Lung (tissue), 12 donors: Measurements from ENCODE around the gene TRIM25. TPM values are rescaled to one million over a fixed set of nuclear protein-coding genes. Genes with fewer than 3 reads are reported as not detected.

Experiments
- ATAC-seq: fragments of 200-7000 bp; cut with Tn5 transposase; one replicate; pipeline ENCODE4 v1.9.1; 2020; ENCODE audit warnings: moderate number of reproducible peaks; ENCODE audit not compliant: insufficient read depth, low FRiP score
- DNase-seq, 3 donors: peaks; one replicate each; pipeline ENCODE4 v3.0.0-alpha.2; 2013 to 2017
- H3K27ac ChIP-seq, 2 donors: one replicate each; pipeline ENCODE4 v1.5.1; 2013; ENCODE audit warnings: mild to moderate bottlenecking in 2 of 2, moderate library complexity in 2 of 2, control low read depth in 1 of 2, inconsistent platforms in 1 of 2, low read depth in 1 of 2, low read length in 1 of 2
- H3K27me3 ChIP-seq, 3 donors: one replicate each; pipeline ENCODE4 v1.5.1; 2013; ENCODE audit warnings: low read length in 2 of 3; ENCODE audit not compliant: control insufficient read depth in 3 of 3, insufficient read depth in 3 of 3
- H3K36me3 ChIP-seq, 4 donors: one replicate each; pipeline ENCODE4 v1.5.1; 2013; ENCODE audit warnings: low read length in 4 of 4, mild to moderate bottlenecking in 1 of 4, moderate library complexity in 1 of 4; ENCODE audit not compliant: control insufficient read depth in 4 of 4, insufficient read depth in 4 of 4
- H3K4me1 ChIP-seq, 5 donors: one replicate each; pipeline ENCODE4 v1.5.1; 2013; ENCODE audit warnings: low read length in 5 of 5, mild to moderate bottlenecking in 2 of 5, moderate library complexity in 1 of 5; ENCODE audit not compliant: control insufficient read depth in 5 of 5, insufficient read depth in 5 of 5
- H3K4me3 ChIP-seq: one replicate; pipeline ENCODE4 v1.5.1; 2013; ENCODE audit warnings: mild to moderate bottlenecking, control low read depth, moderate library complexity
- H3K9ac ChIP-seq, 2 donors: one replicate each; pipeline ENCODE4 v1.5.1; 2013; ENCODE audit warnings: low read length in 2 of 2, control low read depth in 1 of 2; ENCODE audit not compliant: insufficient read depth in 1 of 2
- H3K9me3 ChIP-seq, 4 donors: one replicate each; pipeline ENCODE4 v1.5.1; 2013; ENCODE audit warnings: low read length in 3 of 4, mild to moderate bottlenecking in 1 of 4, moderate library complexity in 1 of 4; ENCODE audit not compliant: control insufficient read depth in 4 of 4, insufficient read depth in 3 of 4
- CTCF ChIP-seq: IDR thresholded peaks from 2 replicates; pipeline ENCODE4 v1.5.1; 2012; ENCODE audit warnings: mild to moderate bottlenecking; ENCODE audit errors: control extremely low read depth, extremely low read depth
- WGBS, 2 donors: extraction: QIAGEN DNeasy Blood & Tissue Kit; methylation state at CpG; one replicate each; pipeline ENCODE4 v1.1.7; 2013; 5-methylcytosine and 5-hydroxymethylcytosine counted together
- polyA plus RNA-seq, 2 donors: library from polyadenylated mRNA; stranded (reverse); fragments of 200-250 nt; gene quantifications; one replicate each; pipeline ENCODE4 v1.2.1, GENCODE V29; 2013
- total RNA-seq, 2 donors: library from RNA; depleted of rRNA in 1 of 2; stranded (reverse); fragments of >200 nt in 1 of 2; gene quantifications; one replicate each; pipeline ENCODE4 v1.2.1, GENCODE V29; 2014 to 2021
- donor health status: control.
- donor health status: control.
- donor health status: Bipolar disorder and iron deficiency.
- donor health status: healthy.
- donor health status: DM: yes; HTN: yes; CAD: no.

Gene TRIM25
- total and polyA plus RNA-seq, 4 donors: 22.7 to 88.7 (median 43.7) TPM

DNA sequence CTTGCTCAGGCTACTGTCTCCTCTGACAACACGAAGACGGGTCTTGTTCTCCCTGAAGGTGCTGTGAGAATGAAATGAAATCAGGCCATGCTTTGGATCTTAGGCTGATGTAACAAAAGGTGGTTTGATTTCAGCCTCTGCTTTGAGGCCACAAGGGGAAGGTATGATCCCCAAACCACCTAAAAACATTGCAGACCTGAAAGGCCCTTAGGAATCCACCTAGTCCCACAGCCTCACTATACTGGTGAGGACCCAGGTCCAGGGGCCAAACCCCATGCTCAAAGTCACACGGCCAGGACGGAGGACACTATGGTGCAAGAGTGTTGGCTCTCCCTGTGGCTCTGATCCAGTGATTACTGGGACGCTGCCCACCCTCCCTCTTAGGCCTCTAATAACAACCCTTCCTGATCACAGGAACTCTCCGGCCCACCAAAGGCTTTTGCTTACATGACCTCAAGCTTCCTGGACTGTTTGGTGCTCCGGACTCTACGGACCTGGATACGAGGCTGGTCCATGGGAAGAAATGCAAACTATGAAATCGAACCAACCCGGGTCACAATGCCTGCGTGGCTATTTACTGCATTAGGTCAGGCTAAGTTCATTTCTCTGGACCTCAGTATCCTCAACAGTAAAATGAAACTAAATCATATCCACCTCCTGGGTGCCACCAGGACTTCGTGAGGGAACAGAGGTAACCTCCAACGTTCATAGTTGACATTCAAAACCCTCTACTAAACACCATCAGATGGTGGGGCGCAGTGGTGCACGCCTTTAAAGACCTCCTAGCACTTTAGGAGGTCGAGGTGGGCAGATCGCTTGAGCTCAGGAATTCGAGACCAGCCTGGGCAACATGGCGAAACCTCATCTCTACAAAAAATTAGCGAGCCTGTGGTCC, 1.5 kb downstream of the TRIM25 start:
- WGBS, 2 donors: 23 to 41% methylated on average over 21 of the region's 21 CpGs
- no peak for ATAC-seq

DNA sequence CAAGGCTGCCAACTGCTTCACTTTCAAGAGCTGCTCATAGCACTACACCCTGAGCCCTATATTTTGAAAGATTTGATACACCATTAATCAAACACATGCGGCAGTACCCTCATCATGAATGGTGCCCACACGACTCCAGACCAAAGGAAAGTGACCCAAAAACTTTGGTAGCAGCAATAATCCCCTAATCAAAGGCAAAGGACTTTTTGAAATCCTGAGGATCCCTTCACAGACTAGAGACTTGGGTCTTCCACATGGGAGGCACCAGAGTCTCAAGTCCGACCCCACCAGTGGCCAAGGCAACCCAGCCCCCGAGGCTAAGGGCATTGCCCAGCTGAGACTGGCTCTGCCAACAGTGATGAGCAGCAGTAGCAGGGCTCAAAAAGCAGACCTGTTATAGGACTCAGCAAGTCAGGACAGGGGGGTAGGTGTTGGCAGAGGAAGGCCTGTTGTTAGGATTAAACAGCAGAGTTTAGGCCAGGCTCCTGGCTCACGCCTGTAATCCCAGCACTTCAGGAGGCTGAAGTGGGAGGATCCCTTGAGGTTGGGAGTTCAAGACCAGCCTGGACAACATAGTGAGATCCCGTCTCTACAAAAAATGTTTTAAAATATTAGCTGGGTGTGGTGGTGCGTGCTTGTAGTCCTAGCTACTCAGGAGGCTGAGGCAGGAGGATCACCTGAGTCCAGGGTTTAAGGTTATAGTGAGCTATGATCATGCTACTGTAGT, 3.2 kb downstream of the TRIM25 start:
- no peak for DNase-seq
- Histone ChIP-seq H3K27me3 (no peaks in the 10 kb centered on the region), H3K36me3 (peaks cover 0 to 17% (median 6%) of the 10 kb centered on the region in 4 donors), H3K4me3 (peak overlapping the region; percentile 34), H3K27ac (peak overlapping the region in 1 of 2 donors; percentile 91), H3K9ac (no peak overlapping the region), H3K9me3 (no peaks in the 10 kb centered on the region), H3K4me1 (peaks cover 7 to 25% (median 12%) of the 10 kb centered on the region in 5 donors)
- ATAC-seq: no peak
- TF ChIP-seq CTCF: no peak
- 72 to 78% methylated on average over 7 of the region's 7 CpGs for WGBS, 2 donors

More for the DNA sequence above, 1.5 kb downstream of the TRIM25 start:
- H3K4me3 ChIP-seq: peak overlapping the region; percentile 82
- peak overlapping the region in 1 of 2 donors; percentile 98 for H3K27ac ChIP-seq
- H3K27me3 ChIP-seq: no peaks in the 10 kb centered on the region
- no peaks in the 10 kb centered on the region for H3K9me3 ChIP-seq
- H3K4me1 ChIP-seq: peaks cover 7 to 26% (median 12%) of the 10 kb centered on the region in 5 donors
- no peak overlapping the region for H3K9ac ChIP-seq
- peaks cover 0 to 10% (median 4%) of the 10 kb centered on the region in 4 donors for H3K36me3 ChIP-seq
- peak in 1 of 3 donors; percentile 23 for DNase-seq
- TF ChIP-seq CTCF: no peak

- Histone ChIP-seq H3K27me3 (no peaks in the 10 kb centered on the region), H3K4me1 (peaks cover 2 to 18% (median 11%) of the 10 kb centered on the region in 5 donors), H3K27ac (peak overlapping the region in 1 of 2 donors; percentile 91), H3K36me3 (peaks cover 0 to 17% (median 8%) of the 10 kb centered on the region in 4 donors), H3K9ac (no peak overlapping the region), H3K9me3 (no peaks in the 10 kb centered on the region), H3K4me3 (no peak overlapping the region)
- TF ChIP-seq CTCF: no peak
- 33 to 56% methylated on average over 6 of the region's 6 CpGs for WGBS, 2 donors
- DNase-seq (no peak), ATAC-seq (no peak)
Observed at GRCh38 chr17:56909742-56910508, 3.9 kb downstream of the TRIM25 start.
